H1 (cell line): ENCODE data around the gene NXPE1. TPM values are rescaled to one million over a fixed set of nuclear protein-coding genes. Genes with fewer than 3 reads are reported as not detected.

Source experiments
- ASH2L ChIP-seq: fragments of 200-600, 300-600 bp; sonication (generic); IDR thresholded peaks from one replicate; pipeline ENCODE4 v1.7.1; 2017; ENCODE audit warnings: low read length
- BACH1 ChIP-seq: IDR thresholded peaks from 2 replicates; pipeline ENCODE4 v1.6.1; 2012; ENCODE audit warnings: low read length, improper control_type of control experiment
- BRCA1 ChIP-seq: IDR thresholded peaks from 2 replicates; pipeline ENCODE4 v1.6.1; 2012; ENCODE audit warnings: low read depth, low read length, improper control_type of control experiment
- CBX5 ChIP-seq: fragments of 300-800, 300-1000 bp; sonication (generic); IDR thresholded peaks from 2 replicates; pipeline ENCODE4 v1.7.1; 2016; ENCODE audit warnings: antibody characterized with exemption, low read length, low read depth
- CHD1 ChIP-seq: IDR thresholded peaks from 2 replicates; pipeline ENCODE4 v1.6.1; 2012; ENCODE audit warnings: low read depth, low read length, improper control_type of control experiment
- CREB1 ChIP-seq: IDR thresholded peaks from 2 replicates; pipeline ENCODE4 v1.6.1; 2012; ENCODE audit warnings: inconsistent platforms
- EP300 ChIP-seq, 2 experiments: IDR thresholded peaks; 1 replicate in 1 of 2; 2 replicates in 1 of 2; pipeline ENCODE4 v1.6.1; 2011 to 2012; ENCODE audit warnings: low read depth in 2 of 2, low read length in 2 of 2, mild to moderate bottlenecking in 2 of 2, borderline replicate concordance in 1 of 2, inconsistent platforms in 1 of 2, moderate library complexity in 1 of 2
- GABPA ChIP-seq: IDR thresholded peaks from 2 replicates; pipeline ENCODE4 v1.6.1; 2011; ENCODE audit warnings: mild to moderate bottlenecking, low read length, moderate library complexity, borderline replicate concordance; ENCODE audit not compliant: insufficient read depth
- HDAC6 ChIP-seq: IDR thresholded peaks from one replicate; pipeline ENCODE4 v1.7.1; 2012; ENCODE audit warnings: low read depth, mild to moderate bottlenecking, inconsistent platforms, low read length, moderate library complexity
- JUN ChIP-seq: IDR thresholded peaks from 2 replicates; pipeline ENCODE4 v1.6.1; 2011; ENCODE audit warnings: low read depth, mild to moderate bottlenecking, improper control_type of control experiment, low read length
- JUND ChIP-seq: IDR thresholded peaks from 2 replicates; pipeline ENCODE4 v1.6.1; 2011; ENCODE audit warnings: mild to moderate bottlenecking, improper control_type of control experiment, low read length
- NANOG ChIP-seq: IDR thresholded peaks from 2 replicates; pipeline ENCODE4 v1.6.1; 2011; ENCODE audit warnings: low read length, low read depth, mild to moderate bottlenecking, inconsistent platforms; ENCODE audit not compliant: insufficient read depth, poor library complexity, severe bottlenecking
- POLR2AphosphoS5 ChIP-seq: IDR thresholded peaks from 2 replicates; pipeline ENCODE4 v1.6.1; 2011; ENCODE audit warnings: low read depth, low read length
- POU5F1 ChIP-seq: IDR thresholded peaks from 2 replicates; pipeline ENCODE4 v1.6.1; 2011; ENCODE audit warnings: low read depth, mild to moderate bottlenecking, low read length, moderate library complexity
- SIN3A ChIP-seq, 2 experiments: IDR thresholded peaks in 1 of 2; conservative IDR thresholded peaks in 1 of 2; 2 replicates each; pipeline ENCODE4 v1.6.1; 2011 to 2012; ENCODE audit warnings: low read length in 2 of 2, improper control_type of control experiment in 1 of 2, low read depth in 1 of 2, mild to moderate bottlenecking in 1 of 2
- SIRT6 ChIP-seq: IDR thresholded peaks from one replicate; pipeline ENCODE4 v1.7.1; 2012; ENCODE audit warnings: low read length, inconsistent platforms
- SIX5 ChIP-seq: IDR thresholded peaks from 2 replicates; pipeline ENCODE4 v1.6.1; 2011; ENCODE audit warnings: mild to moderate bottlenecking, low read depth, low read length
- SP1 ChIP-seq: IDR thresholded peaks from 2 replicates; pipeline ENCODE4 v1.6.1; 2011; ENCODE audit warnings: low read depth, low read length
- TAF7 ChIP-seq: optimal IDR thresholded peaks from 2 replicates; pipeline ENCODE3; 2011; ENCODE audit warnings: low read depth, mild to moderate bottlenecking, inconsistent platforms, low read length, moderate library complexity, borderline replicate concordance
- TCF12 ChIP-seq: IDR thresholded peaks from 2 replicates; pipeline ENCODE4 v1.6.1; 2011; ENCODE audit warnings: low read depth, mild to moderate bottlenecking, low read length
- TEAD4 ChIP-seq: IDR thresholded peaks from 2 replicates; pipeline ENCODE4 v1.6.1; 2012; ENCODE audit warnings: low read depth, low read length, inconsistent platforms, mixed read lengths
- USF2 ChIP-seq: IDR thresholded peaks from 2 replicates; pipeline ENCODE4 v1.6.1; 2011; ENCODE audit warnings: low read length, improper control_type of control experiment
- YY1 ChIP-seq: IDR thresholded peaks from 2 replicates; pipeline ENCODE4 v1.6.1; 2011; ENCODE audit warnings: low read depth, mild to moderate bottlenecking, low read length
- polyA plus RNA-seq, 7 experiments: library from polyadenylated mRNA; depleted of rRNA in 3 of 7; stranded (reverse) in 5 of 7; unstranded in 2 of 7; fragments of >200 nt in 5 of 7; fragments of 200-250 nt in 2 of 7; gene quantifications; 1 replicate in 5 of 7; 2 replicates in 1 of 7; 4 replicates in 1 of 7; pipeline versions ENCODE4 v1.2.1 to v1.2.3, GENCODE V29; 2011 to 2013; ENCODE audit warnings: missing spikeins in 2 of 7, mixed read lengths in 2 of 7
- total RNA-seq: library from RNA; stranded (reverse); fragmentation: NEBNext Ultra II Directional; extraction: Animal tissue kit (Norgen Biotek cat#: 25700); gene quantifications from 2 replicates; pipeline ENCODE4 v1.2.1, GENCODE V29; 2021
- TF ChIP-seq, protein P1 (sequence below): IDR thresholded peaks from 2 replicates; pipeline ENCODE4 v1.6.1; 2012; ENCODE audit warnings: low read length, inconsistent platforms

Gene NXPE1
- total and polyA plus RNA-seq, 2 of the 8 experiments (the other 6 are each of a cell fraction or from before 2014, with no cell fraction given) = not detected

DNA sequence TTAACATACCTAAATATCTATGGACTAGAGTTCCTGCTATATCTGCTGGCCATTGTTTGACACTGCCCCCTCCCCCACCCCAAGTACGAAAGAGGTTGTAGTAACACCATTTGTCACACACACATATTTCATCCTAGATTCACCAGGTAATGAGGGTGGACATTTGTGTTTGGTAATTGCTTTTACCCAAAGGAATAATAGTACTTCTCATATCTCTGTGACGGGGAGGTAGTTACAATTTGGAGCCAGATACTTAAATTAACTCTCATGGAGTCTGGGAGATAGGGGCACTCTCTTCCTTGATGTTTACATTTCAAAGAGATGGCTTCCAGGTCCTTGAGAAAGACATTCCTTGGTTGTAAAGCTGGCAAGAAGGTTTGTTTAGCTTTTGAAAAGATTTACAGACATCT is 81.7 kb downstream of the NXPE1 start (continued):
- no peak for TF ChIP-seq CHD1
- peak; percentile 34; the same call in 1 of the 2 replicates for TF ChIP-seq SP1
- TF ChIP-seq USF2 = no peak
- no peak for TF ChIP-seq SIX5
- TF ChIP-seq EP300 (IDR thresholded peaks at IDR 0.05; ENCODE audit: borderline replicate concordance in 1 of 2, low read depth in 2 of 2, low read length in 2 of 2) = no peak
- no peak for TF ChIP-seq HDAC6
- TF ChIP-seq TEAD4 = peak; percentile 62; the same call in 1 of the 2 replicates
- TF ChIP-seq POU5F1 = no peak
- peak; percentile 97 for TF ChIP-seq ASH2L
- TF ChIP-seq NANOG = no peak
- 0 out of 2 replicates have a peak, but pooled peaks have one; percentile 7 for TF ChIP-seq YY1
- no peak for TF ChIP-seq JUN
- TF ChIP-seq CREB1 = no peak
- TF ChIP-seq GABPA = no peak
- no peak for TF ChIP-seq TCF12
- no peak for TF ChIP-seq JUND
- TF ChIP-seq SIRT6 = no peak
- TF ChIP-seq TAF7 = no peak
- no peak for TF ChIP-seq BRCA1
- no peak for TF ChIP-seq BACH1
- TF ChIP-seq, protein P1, sequence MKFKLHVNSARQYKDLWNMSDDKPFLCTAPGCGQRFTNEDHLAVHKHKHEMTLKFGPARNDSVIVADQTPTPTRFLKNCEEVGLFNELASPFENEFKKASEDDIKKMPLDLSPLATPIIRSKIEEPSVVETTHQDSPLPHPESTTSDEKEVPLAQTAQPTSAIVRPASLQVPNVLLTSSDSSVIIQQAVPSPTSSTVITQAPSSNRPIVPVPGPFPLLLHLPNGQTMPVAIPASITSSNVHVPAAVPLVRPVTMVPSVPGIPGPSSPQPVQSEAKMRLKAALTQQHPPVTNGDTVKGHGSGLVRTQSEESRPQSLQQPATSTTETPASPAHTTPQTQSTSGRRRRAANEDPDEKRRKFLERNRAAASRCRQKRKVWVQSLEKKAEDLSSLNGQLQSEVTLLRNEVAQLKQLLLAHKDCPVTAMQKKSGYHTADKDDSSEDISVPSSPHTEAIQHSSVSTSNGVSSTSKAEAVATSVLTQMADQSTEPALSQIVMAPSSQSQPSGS = no peak
- TF ChIP-seq SIN3A (conservative IDR thresholded peaks at IDR 0.05 in 1 of 2, IDR thresholded peaks at IDR 0.05 in 1 of 2; ENCODE audit: low read depth in 1 of 2, low read length in 2 of 2) = no peak
- no peak for TF ChIP-seq CBX5
- no peak for TF ChIP-seq POLR2AphosphoS5
